M059J (cell line): ENCODE data around the gene PPP3R2. TPM values are rescaled to one million over a fixed set of nuclear protein-coding genes. Genes with fewer than 3 reads are reported as not detected.

Experiments used
- DNase-seq: peaks from one replicate; pipeline ENCODE4 v3.0.0-alpha.2; 2012; ENCODE audit warnings: low read depth
- total RNA-seq: library from RNA; depleted of rRNA; stranded (reverse); fragments of >200 nt; shearing (Covaris generic); gene quantifications from 2 replicates; pipeline ENCODE4 v1.2.3, GENCODE V29; 2014; rRNA removed

Gene PPP3R2
- total RNA-seq = not detected in 2 replicates

- DNase-seq = no peak
These were observed at the start of gene PPP3R2 for GRCh38 chr9:101594796-101595195. PPP3R2 (minus strand) TSS chr9:101594969; CDS start chr9:101594921, 48 bp downstream.

GRCh38 chr9:101639785-101640665, 45.3 kb upstream of the PPP3R2 start:
- no peak for DNase-seq

GRCh38 chr9:101639311-101639710, 44.5 kb upstream of the PPP3R2 start:
- DNase-seq = no peak

GRCh38 chr9:101636247-101636646, 41.5 kb upstream of the PPP3R2 start:
- no peak for DNase-seq

- DNase-seq = no peak
These were observed 40.7 kb upstream of the PPP3R2 start for GRCh38 chr9:101635473-101635872.

GRCh38 chr9:101634741-101635409, 40.1 kb upstream of the PPP3R2 start:
- no peak for DNase-seq

- DNase-seq = no peak
These were observed 37.8 kb upstream of the PPP3R2 start for GRCh38 chr9:101632611-101633010.

GRCh38 chr9:101631892-101632291, 37.1 kb upstream of the PPP3R2 start:
- DNase-seq = no peak

GRCh38 chr9:101629636-101630035, 34.9 kb upstream of the PPP3R2 start:
- no peak for DNase-seq

GRCh38 chr9:101628173-101628572, 33.4 kb upstream of the PPP3R2 start:
- DNase-seq = peak; percentile 19

- DNase-seq = peak; percentile 41
These were observed 31.5 kb upstream of the PPP3R2 start for GRCh38 chr9:101626295-101626694.

GRCh38 chr9:101625876-101626275, 31.1 kb upstream of the PPP3R2 start:
- DNase-seq = peak; percentile 46

- no peak for DNase-seq
These were observed 25.7 kb upstream of the PPP3R2 start for GRCh38 chr9:101620452-101620851.

- DNase-seq = peak; percentile 32
These were observed 23.9 kb upstream of the PPP3R2 start for GRCh38 chr9:101618698-101619097.

GRCh38 chr9:101605547-101605946, 10.8 kb upstream of the PPP3R2 start:
- DNase-seq = no peak

GRCh38 chr9:101604296-101604695, 9.5 kb upstream of the PPP3R2 start:
- no peak for DNase-seq

- peak; percentile 62 for DNase-seq
These were observed 7.4 kb upstream of the PPP3R2 start for GRCh38 chr9:101601904-101602765.

GRCh38 chr9:101593345-101593744, 1.4 kb downstream of the PPP3R2 start:
- DNase-seq = no peak

GRCh38 chr9:101592788-101593187, 2.0 kb downstream of the PPP3R2 start:
- no peak for DNase-seq

- DNase-seq = no peak
These were observed 2.9 kb downstream of the PPP3R2 start for GRCh38 chr9:101591787-101592446.

GRCh38 chr9:101590901-101591300, 3.9 kb downstream of the PPP3R2 start:
- no peak for DNase-seq
